Measurements from ENCODE around the gene RLN3. TPM values are rescaled to one million over a fixed set of nuclear protein-coding genes. Genes with fewer than 3 reads are reported as not detected.
A peak's percentile ranks its signal among the peaks of the same experiment; 100 is the strongest.
"Not testable (repeated sequence)": the region's sequence is repeated elsewhere in the genome, so short reads cannot be mapped to it uniquely, and the experiment has no call there.

Gene RLN3
- total RNA-seq, 1 donor from 2014 or later: not detected

GRCh38 chr19:14022469-14022868 is 5.5 kb upstream of the RLN3 start:
- H3K4me3 ChIP-seq (ENCODE audit: low read depth, low read length): no peak overlapping the region
- DNase-seq (ENCODE audit: low read depth): no peak
- TF ChIP-seq CTCF (conservative IDR thresholded peaks at IDR 0.05; ENCODE audit: low read depth, low read length): no peak

GRCh38 chr19:14023404-14024235 is 4.3 kb upstream of the RLN3 start:
- peak; percentile 64 for TF ChIP-seq CTCF (conservative IDR thresholded peaks at IDR 0.05; ENCODE audit: low read depth, low read length)
- DNase-seq (ENCODE audit: low read depth): no peak
- H3K4me3 ChIP-seq (ENCODE audit: low read depth, low read length): no peak overlapping the region

DNA sequence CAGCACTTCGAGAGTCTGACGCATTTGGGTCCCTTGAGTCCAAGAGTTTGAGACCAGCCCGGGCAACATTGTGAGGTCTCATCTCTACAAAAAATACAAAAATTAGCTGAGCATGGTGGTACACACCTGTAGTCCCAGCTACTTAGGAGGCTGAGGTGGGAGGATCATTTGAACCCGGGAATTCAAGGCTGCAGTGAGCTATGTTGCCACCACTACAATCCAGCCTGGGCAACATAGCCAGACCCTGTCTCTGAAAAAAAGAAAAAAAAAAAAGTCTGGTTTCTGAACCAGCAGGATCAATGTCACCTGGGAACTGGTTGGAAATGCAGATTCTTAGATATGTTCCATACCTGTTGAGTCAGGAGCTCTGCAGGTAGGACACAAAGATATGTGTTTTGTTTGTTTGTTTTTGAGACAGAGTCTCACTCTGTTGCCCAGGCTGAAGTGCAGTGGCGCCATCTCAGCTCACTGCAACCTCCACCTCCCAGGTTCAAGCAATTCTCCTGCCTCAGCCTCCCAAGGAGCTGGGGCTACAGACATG is 1.2 kb upstream of the RLN3 start:
- DNase-seq (ENCODE audit: low read depth): not testable (repeated sequence)

DNA sequence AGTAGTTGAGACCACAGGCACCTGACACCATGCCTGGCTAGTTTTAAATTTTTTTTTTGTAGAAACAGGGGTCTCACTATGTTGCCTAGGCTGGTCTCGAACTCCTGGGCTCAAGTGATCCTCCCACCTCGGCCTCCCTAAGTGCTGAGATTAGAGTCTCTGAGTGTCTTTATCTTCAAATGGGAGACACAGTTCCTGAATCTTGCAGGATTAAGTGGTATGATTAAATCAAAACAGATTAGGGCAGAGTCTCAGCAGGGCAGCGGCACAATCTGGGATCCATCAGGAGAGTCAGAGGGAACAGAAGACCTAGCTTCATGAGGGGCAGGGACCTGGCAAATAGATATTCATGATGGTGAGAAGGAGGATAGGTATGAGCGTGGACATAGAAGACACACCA is 953 bp downstream of the RLN3 start:
- no peak for TF ChIP-seq CTCF (conservative IDR thresholded peaks at IDR 0.05; ENCODE audit: low read depth, low read length)
- DNase-seq (ENCODE audit: low read depth): no peak
- H3K4me3 ChIP-seq (ENCODE audit: low read depth, low read length): no peak overlapping the region

More for the DNA sequence above, 1.2 kb upstream of the RLN3 start:
- H3K4me3 ChIP-seq (ENCODE audit: low read depth, low read length): not testable (repeated sequence)

- no peak for DNase-seq (ENCODE audit: low read depth)
- no peak for TF ChIP-seq CTCF (conservative IDR thresholded peaks at IDR 0.05; ENCODE audit: low read depth, low read length)
Measured at GRCh38 chr19:14030997-14031718, 3.2 kb downstream of the RLN3 start.

GRCh38 chr19:14031719-14032480 is 4.0 kb downstream of the RLN3 start, which contains the start of gene IL27RA:
TSS of gene IL27RA (plus strand) at chr19:14031762. CDS start at chr19:14031873, 111 bp downstream.
- no peak for DNase-seq (ENCODE audit: low read depth)
- TF ChIP-seq CTCF (conservative IDR thresholded peaks at IDR 0.05; ENCODE audit: low read depth, low read length): peak; percentile 77
- H3K4me3 ChIP-seq (ENCODE audit: low read depth, low read length): peak within 1 kb of the TSS; percentile 71

More at GRCh38 chr19:14030997-14031718, 3.2 kb downstream of the RLN3 start:
- peak overlapping the region; percentile 71 for H3K4me3 ChIP-seq (ENCODE audit: low read depth, low read length)
